H1 (cell line): Measurements from ENCODE around the gene CAMSAP1. TPM values are rescaled to one million over a fixed set of nuclear protein-coding genes. Genes with fewer than 3 reads are reported as not detected.

Experiments
- CTCF ChIA-PET: fragments of 300-600 bp; sonication (Branson Sonifier 250); formaldehyde crosslinking; loops from one replicate; lab custom pipeline; 2021; ENCODE audit not compliant: partially characterized antibody; lab: Charles Lee
- POLR2A ChIA-PET: fragments of 300-600 bp; sonication (Branson Sonifier 250); formaldehyde crosslinking; loops from one replicate; lab custom pipeline; 2021; ENCODE audit warnings: inconsistent platforms; ENCODE audit not compliant: partially characterized antibody; lab: Charles Lee
- DNase-seq, 2 experiments: peaks; one replicate each; pipeline versions ENCODE4 v3.0.0 to v3.0.0-alpha.2; 2010 to 2022; ENCODE audit warnings: low spot score in 2 of 2, low read depth in 1 of 2, mixed read lengths in 1 of 2
- FAIRE-seq: peaks from 2 replicates; lab custom pipeline; 2011; peaks lifted over from hg19 to GRCh38; lab: Jason Lieb, UNC
- H2AFZ ChIP-seq: 2 replicates; pipeline ENCODE4 v1.8.1; 2012; ENCODE audit warnings: low read length, inconsistent platforms
- H2AK5ac ChIP-seq: 2 replicates; pipeline ENCODE4 v1.6.1; 2013; ENCODE audit warnings: low read depth, low read length
- H2BK120ac ChIP-seq: replicated peaks from 2 replicates; pipeline ENCODE3; 2013; ENCODE audit warnings: low read depth, low read length, inconsistent platforms
- H2BK12ac ChIP-seq: 2 replicates; pipeline ENCODE4 v1.6.1; 2013; ENCODE audit warnings: low read depth, low read length
- H2BK15ac ChIP-seq: 2 replicates; pipeline ENCODE4 v1.6.1; 2013; ENCODE audit warnings: low read length
- H2BK20ac ChIP-seq: 2 replicates; pipeline ENCODE4 v1.6.1; 2013; ENCODE audit warnings: low read length
- H2BK5ac ChIP-seq: 2 replicates; pipeline ENCODE4 v1.6.1; 2013; ENCODE audit warnings: low read depth, low read length
- H3K14ac ChIP-seq: 2 replicates; pipeline ENCODE4 v1.6.1; 2013; ENCODE audit warnings: inconsistent platforms; ENCODE audit not compliant: insufficient read length
- H3K18ac ChIP-seq: 2 replicates; pipeline ENCODE4 v1.6.1; 2013; ENCODE audit warnings: low read length; ENCODE audit errors: extremely low read depth
- H3K23ac ChIP-seq: 2 replicates; pipeline ENCODE4 v1.6.1; 2013; ENCODE audit warnings: inconsistent platforms; ENCODE audit not compliant: insufficient read length
- H3K23me2 ChIP-seq: 2 replicates; pipeline ENCODE4 v1.6.1; 2013; ENCODE audit warnings: low read depth, low read length
- H3K27ac ChIP-seq: 2 replicates; pipeline ENCODE4 v1.6.1; 2011; ENCODE audit warnings: low read depth, low read length, inconsistent platforms
- H3K27me3 ChIP-seq, 4 experiments: replicated peaks in 1 of 4; 1 replicate in 1 of 4; 2 replicates in 3 of 4; pipeline versions ENCODE4 v1.6.1 to v1.8.1; 2011 to 2013; ENCODE audit warnings: low read length in 3 of 4, mild to moderate bottlenecking in 3 of 4, inconsistent platforms in 2 of 4, mixed read lengths in 2 of 4, moderate library complexity in 1 of 4; ENCODE audit not compliant: control insufficient read depth in 3 of 4, insufficient read depth in 3 of 4; ENCODE audit errors: extremely low read depth in 1 of 4
- H3K36me3 ChIP-seq, 4 experiments: 2 replicates each; pipeline versions ENCODE4 v1.6.1 to v1.8.1; 2011 to 2013; ENCODE audit warnings: mild to moderate bottlenecking in 4 of 4, low read length in 3 of 4, moderate library complexity in 2 of 4, control low read depth in 1 of 4, inconsistent platforms in 1 of 4; ENCODE audit not compliant: insufficient read depth in 4 of 4, control insufficient read depth in 2 of 4
- H3K4ac ChIP-seq: replicated peaks from 2 replicates; pipeline ENCODE3; 2013; ENCODE audit warnings: low read length, low read depth, mixed read lengths, inconsistent platforms; ENCODE audit not compliant: insufficient read length
- H3K4me1 ChIP-seq, 4 experiments: replicated peaks in 1 of 4; 1 replicate in 1 of 4; 2 replicates in 3 of 4; pipeline versions ENCODE4 v1.6.1 to v1.8.1; 2011 to 2013; ENCODE audit warnings: low read length in 3 of 4, inconsistent platforms in 2 of 4, mixed read lengths in 1 of 4; ENCODE audit not compliant: insufficient read depth in 4 of 4, control insufficient read depth in 3 of 4
- H3K4me2 ChIP-seq, 2 experiments: 2 replicates each; pipeline versions ENCODE4 v1.6.1 to v1.8.1; 2011 to 2013; ENCODE audit warnings: low read depth in 2 of 2, low read length in 2 of 2, control low read depth in 1 of 2, inconsistent platforms in 1 of 2, mild to moderate bottlenecking in 1 of 2; ENCODE audit not compliant: insufficient read depth in 1 of 2
- H3K4me3 ChIP-seq, 4 experiments: fragments of 200-600, 300-600 bp in 1 of 4; sonication (generic), shearing (Covaris generic), sonication (Bioruptor Twin) in 1 of 4; 2 replicates each; pipeline versions ENCODE4 v1.5.1 to v1.8.1; 2011 to 2016; ENCODE audit warnings: low read length in 4 of 4, low read depth in 3 of 4, control low read depth in 2 of 4, inconsistent platforms in 2 of 4, mild to moderate bottlenecking in 2 of 4, mixed read lengths in 1 of 4, moderate library complexity in 1 of 4; ENCODE audit not compliant: insufficient read depth in 2 of 4; ENCODE audit errors: extremely low read depth in 1 of 4
- H3K56ac ChIP-seq: replicated peaks from 2 replicates; pipeline ENCODE3; 2013; ENCODE audit warnings: low read depth, mild to moderate bottlenecking, mixed read lengths, low read length, inconsistent platforms; ENCODE audit not compliant: insufficient read length
- H3K79me1 ChIP-seq: 2 replicates; pipeline ENCODE4 v1.6.1; 2013; ENCODE audit warnings: low read depth, low read length, control low read depth
- H3K79me2 ChIP-seq, 2 experiments: 2 replicates each; pipeline versions ENCODE4 v1.6.1 to v1.8.1; 2012 to 2013; ENCODE audit warnings: low read length in 2 of 2, mild to moderate bottlenecking in 2 of 2, inconsistent platforms in 1 of 2; ENCODE audit not compliant: insufficient read depth in 2 of 2, control insufficient read depth in 1 of 2
- H3K9ac ChIP-seq, 4 experiments: replicated peaks in 1 of 4; 1 replicate in 1 of 4; 2 replicates in 3 of 4; pipeline versions ENCODE4 v1.6.1 to v1.8.1; 2011 to 2013; ENCODE audit warnings: low read depth in 3 of 4, low read length in 3 of 4, control low read depth in 2 of 4, mild to moderate bottlenecking in 2 of 4, moderate library complexity in 2 of 4, inconsistent platforms in 1 of 4; ENCODE audit errors: extremely low read depth in 1 of 4
- H3K9me3 ChIP-seq, 2 experiments: 2 replicates each; pipeline versions ENCODE4 v1.6.1 to v1.8.1; 2012 to 2013; ENCODE audit warnings: mild to moderate bottlenecking in 2 of 2, moderate library complexity in 2 of 2, control low read depth in 1 of 2, inconsistent platforms in 1 of 2, low read depth in 1 of 2, low read length in 1 of 2, mixed read lengths in 1 of 2; ENCODE audit not compliant: insufficient read depth in 2 of 2
- H4K20me1 ChIP-seq, 2 experiments: replicated peaks in 1 of 2; 2 replicates each; pipeline versions ENCODE3 to v1.8.1; 2011 to 2013; ENCODE audit warnings: inconsistent platforms in 2 of 2, low read length in 2 of 2, mild to moderate bottlenecking in 1 of 2; ENCODE audit not compliant: insufficient read depth in 2 of 2, control insufficient read depth in 1 of 2
- H4K5ac ChIP-seq: 2 replicates; pipeline ENCODE4 v1.6.1; 2013; ENCODE audit warnings: low read length, low read depth, mixed read lengths, inconsistent platforms; ENCODE audit not compliant: insufficient read length
- H4K8ac ChIP-seq: 2 replicates; pipeline ENCODE4 v1.8.0; 2013; ENCODE audit warnings: mild to moderate bottlenecking, moderate library complexity, low read length, inconsistent platforms; ENCODE audit not compliant: insufficient read depth; ENCODE audit errors: extremely low read depth
- H4K91ac ChIP-seq: replicated peaks from 2 replicates; pipeline ENCODE3; 2013; ENCODE audit warnings: low read length, mixed read lengths, inconsistent platforms; ENCODE audit not compliant: insufficient read length
- ASH2L ChIP-seq: fragments of 200-600, 300-600 bp; sonication (generic); IDR thresholded peaks from one replicate; pipeline ENCODE4 v1.7.1; 2017; ENCODE audit warnings: low read length
- BRCA1 ChIP-seq: IDR thresholded peaks from 2 replicates; pipeline ENCODE4 v1.6.1; 2012; ENCODE audit warnings: low read depth, low read length, improper control_type of control experiment
- KDM5A ChIP-seq: fragments of 200-600 bp; IDR thresholded peaks from 2 replicates; pipeline ENCODE4 v1.7.1; 2012; ENCODE audit warnings: mild to moderate bottlenecking, low read length, inconsistent platforms, mixed read lengths
- POLR2AphosphoS5 ChIP-seq: IDR thresholded peaks from 2 replicates; pipeline ENCODE4 v1.6.1; 2011; ENCODE audit warnings: low read depth, low read length
- SP1 ChIP-seq: IDR thresholded peaks from 2 replicates; pipeline ENCODE4 v1.6.1; 2011; ENCODE audit warnings: low read depth, low read length
- WGBS, 2 experiments: shearing (Covaris generic) in 1 of 2; methylation state at CpG; one replicate each; pipeline versions ENCODE4 v1.1.6 to v1.1.7; 2013 to 2015; ENCODE audit warnings: low lambda C conversion rate in 2 of 2, mixed read lengths in 2 of 2, inconsistent platforms in 1 of 2, low coverage in 1 of 2, missing lambda C conversion rate in 1 of 2; ENCODE audit not compliant: insufficient replicate concordance in 2 of 2, insufficient coverage in 1 of 2, insufficient read length in 1 of 2; ENCODE audit errors: extremely low coverage in 1 of 2, missing lambda C conversion rate in 1 of 2; 5-methylcytosine and 5-hydroxymethylcytosine counted together
- polyA plus RNA-seq, 7 experiments: library from polyadenylated mRNA; depleted of rRNA in 3 of 7; stranded (reverse) in 5 of 7; unstranded in 2 of 7; fragments of >200 nt in 5 of 7; fragments of 200-250 nt in 2 of 7; gene quantifications; 1 replicate in 5 of 7; 2 replicates in 1 of 7; 4 replicates in 1 of 7; pipeline versions ENCODE4 v1.2.1 to v1.2.3, GENCODE V29; 2011 to 2013; ENCODE audit warnings: missing spikeins in 2 of 7, mixed read lengths in 2 of 7
- total RNA-seq: library from RNA; stranded (reverse); fragmentation: NEBNext Ultra II Directional; extraction: Animal tissue kit (Norgen Biotek cat#: 25700); gene quantifications from 2 replicates; pipeline ENCODE4 v1.2.1, GENCODE V29; 2021

Gene CAMSAP1
- total and polyA plus RNA-seq, 2 of the 8 experiments (the other 6 are each of a cell fraction or from before 2014, with no cell fraction given): 13.4 to 44.0 TPM

DNA sequence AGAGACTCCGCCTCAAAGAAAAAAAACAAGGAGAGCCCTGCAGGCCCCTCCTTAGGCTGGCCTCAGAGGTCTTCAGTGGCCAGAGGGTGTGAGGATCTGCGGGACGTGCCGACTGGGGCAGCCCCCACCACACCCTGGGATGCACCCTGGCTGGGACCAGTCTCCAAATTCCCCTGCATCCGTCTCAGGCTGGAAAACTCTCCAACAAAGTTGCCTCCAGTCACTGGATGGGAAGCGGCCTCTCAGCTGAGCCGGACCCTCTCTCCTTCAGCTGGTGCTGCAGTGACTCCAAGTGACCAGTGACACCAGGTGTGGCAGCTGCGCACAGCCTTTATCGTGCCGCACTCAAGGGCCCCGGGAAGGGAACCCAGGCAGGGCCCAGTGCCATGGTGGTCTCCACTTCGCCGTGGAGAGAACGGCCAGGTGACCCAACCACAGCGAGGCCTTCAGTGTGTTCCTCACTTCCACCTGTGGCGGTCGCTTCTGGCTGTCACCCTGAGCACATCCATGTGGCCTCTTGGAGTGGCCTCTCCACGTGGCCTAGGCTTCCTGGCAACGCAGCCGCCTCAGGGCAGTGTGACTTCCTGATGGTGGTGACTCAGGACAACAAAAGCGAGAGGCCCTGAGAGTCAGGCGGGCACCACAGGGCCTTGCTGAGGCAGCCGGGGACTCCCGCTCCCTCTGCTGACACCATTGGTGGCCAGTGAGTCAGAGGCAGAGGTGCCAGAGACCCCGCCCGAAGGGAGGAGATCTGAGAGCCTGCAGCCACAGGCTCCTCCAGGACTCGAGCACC lies 19.3 kb upstream of the CAMSAP1 start:
- TF ChIP-seq ASH2L: no peak
- no peak for TF ChIP-seq SP1
- TF ChIP-seq POLR2AphosphoS5: no peak
- TF ChIP-seq KDM5A: no peak
- TF ChIP-seq BRCA1: no peak
- no peak overlapping the region; the same call in 1 of the 2 replicates for H3K27ac ChIP-seq
- FAIRE-seq: no peak

More for the DNA sequence above, 19.3 kb upstream of the CAMSAP1 start:
- Histone ChIP-seq H3K14ac (no peak overlapping the region), H4K91ac (no peak overlapping the region), H4K8ac (peak overlapping the region; percentile 85; the same call in 1 of the 2 replicates), H2BK20ac (no peak overlapping the region), H3K4me3 (no peak overlapping the region), H2AFZ (no peak overlapping the region), H3K79me2 (no peaks in the 10 kb centered on the region), H2BK12ac (no peak overlapping the region), H2BK5ac (no peak overlapping the region), H3K4me2 (no peak overlapping the region), H3K23me2 (no peaks in the 10 kb centered on the region), H2BK120ac (no peak overlapping the region), H3K4ac (no peak overlapping the region), H2BK15ac (no peak overlapping the region), H3K4me1 (no peaks in the 10 kb centered on the region; a peak in 1 of 7 replicates), H4K5ac (no peak overlapping the region), H4K20me1 (peaks cover 2 to 18% of the 10 kb centered on the region in 2 experiments), H3K56ac (no peak overlapping the region), H3K36me3 (peaks cover 0 to 8% (median 0%) of the 10 kb centered on the region in 4 experiments; a peak in 1 of 8 replicates), H3K27me3 (no peaks in the 10 kb centered on the region), H3K9me3 (no peaks in the 10 kb centered on the region), H3K79me1 (peaks cover 6% of the 10 kb centered on the region; the same call in 1 of the 2 replicates), H2AK5ac (no peak overlapping the region), H3K9ac (no peak overlapping the region), H3K18ac (no peak overlapping the region), H3K23ac (no peak overlapping the region)
- 90% methylated on average over 25 of the region's 27 CpGs; no CpG with 5 or more reads in 1 of the 2 experiments for WGBS, 2 experiments
- DNase-seq: no peak
- CTCF ChIA-PET: interaction anchor here (1.0 to 1.6 kb wide), 6 partner anchors 8 to 110 kb away, joined by 3 to 7 read pairs (median 4); no protein-coding TSS in a partner anchor
- POLR2A ChIA-PET: no interaction called here
